Forelimb muscle (tissue), 1 donor: Measurements from ENCODE around the gene SCN4A. TPM values are rescaled to one million over a fixed set of nuclear protein-coding genes. Genes with fewer than 3 reads are reported as not detected.

ENCODE experiments used
- polyA plus RNA-seq: library from polyadenylated mRNA; unstranded; fragments of 120-200 nt; gene quantifications from one replicate; pipeline ENCODE4 v1.2.1, GENCODE V29; 2013; ENCODE audit not compliant: insufficient read length

Gene SCN4A
- polyA plus RNA-seq, 1 donor = 50.1 TPM

Other genes with a start within 250 kb of the SCN4A start
- 25.4 TPM for gene STRADA, start 231.1 kb downstream of the SCN4A start, polyA plus RNA-seq
- 54.9 TPM for gene CCDC47, start 199.3 kb downstream of the SCN4A start, polyA plus RNA-seq
- 101 TPM for gene DDX42, start 198.7 kb downstream of the SCN4A start, polyA plus RNA-seq
- gene PSMC5, start 145.5 kb downstream of the SCN4A start, polyA plus RNA-seq = 106 TPM
- gene FTSJ3, start 145.3 kb downstream of the SCN4A start, polyA plus RNA-seq = 36.5 TPM
- gene SMARCD2, start 130.2 kb downstream of the SCN4A start, polyA plus RNA-seq = 23.5 TPM
- 0.70 TPM for gene CSH2, start 99.2 kb downstream of the SCN4A start, polyA plus RNA-seq
- not detected for gene GH2, start 91.0 kb downstream of the SCN4A start, polyA plus RNA-seq
- gene CSH1, start 76.3 kb downstream of the SCN4A start, polyA plus RNA-seq = 2.7 TPM
- not detected for gene CSHL1, start 61.7 kb downstream of the SCN4A start, polyA plus RNA-seq
- gene GH1, start 54.1 kb downstream of the SCN4A start, polyA plus RNA-seq = not detected
- gene CD79B, start 40.6 kb downstream of the SCN4A start, polyA plus RNA-seq = 2.3 TPM
- gene PRR29, start 25.4 kb upstream of the SCN4A start, polyA plus RNA-seq = 2.3 TPM
- gene ICAM2, start 47.7 kb upstream of the SCN4A start, polyA plus RNA-seq = 25.4 TPM
- gene ERN1, start 157.2 kb upstream of the SCN4A start, polyA plus RNA-seq = 5.6 TPM